ENCODE data around the gene DGKG.

DGKG gene

GRCh38 chr3:186277268-186277909, 84.6 kb downstream of the DGKG start:
- peak; percentile 69 for TF ChIP-seq CTCF (IDR thresholded peaks at IDR 0.05; ENCODE audit: low read depth, low read length)
- peak; percentile 49 for DNase-seq (ENCODE audit: extremely low read depth, low read depth)

GRCh38 chr3:186275436-186275835, 86.6 kb downstream of the DGKG start:
- no peak for TF ChIP-seq CTCF (IDR thresholded peaks at IDR 0.05; ENCODE audit: low read depth, low read length)

GRCh38 chr3:186273586-186273985, 88.4 kb downstream of the DGKG start:
- TF ChIP-seq CTCF (IDR thresholded peaks at IDR 0.05; ENCODE audit: low read depth, low read length), result no peak
- DNase-seq (ENCODE audit: extremely low read depth, low read depth), result no peak

More at GRCh38 chr3:186275436-186275835, 86.6 kb downstream of the DGKG start:
- DNase-seq (ENCODE audit: extremely low read depth, low read depth), result no peak

- no peak for TF ChIP-seq CTCF (IDR thresholded peaks at IDR 0.05; ENCODE audit: low read depth, low read length)
- no peak for DNase-seq (ENCODE audit: extremely low read depth, low read depth)
Observed at GRCh38 chr3:186270701-186271100, 91.3 kb downstream of the DGKG start.

GRCh38 chr3:186268616-186269448, 93.2 kb downstream of the DGKG start:
- peak; percentile 34 for TF ChIP-seq CTCF (IDR thresholded peaks at IDR 0.05; ENCODE audit: low read depth, low read length)

GRCh38 chr3:186267758-186268157, 94.3 kb downstream of the DGKG start:
- TF ChIP-seq CTCF (IDR thresholded peaks at IDR 0.05; ENCODE audit: low read depth, low read length), result no peak
- DNase-seq (ENCODE audit: extremely low read depth, low read depth), result no peak

More at GRCh38 chr3:186268616-186269448, 93.2 kb downstream of the DGKG start:
- no peak for DNase-seq (ENCODE audit: extremely low read depth, low read depth)

All from AG09319 (cell line).